SJSA1 (cell line): ENCODE measurements around the gene SLIT1. TPM values are rescaled to one million over a fixed set of nuclear protein-coding genes. Genes with fewer than 3 reads are reported as not detected.

ENCODE experiments used
- DNase-seq, 2 experiments: peaks; one replicate each; pipeline ENCODE4 v3.0.0-alpha.2; 2015 to 2020; ENCODE audit warnings: low spot score in 2 of 2, low read depth in 1 of 2
- H3K27ac ChIP-seq: fragments of 250-450 bp; sonication (Bioruptor Pico); 2 replicates; pipeline ENCODE4 v1.5.1; 2020; ENCODE audit warnings: mild to moderate bottlenecking, moderate library complexity
- H3K27me3 ChIP-seq: fragments of 250-450 bp; sonication (Bioruptor Pico); replicated peaks from 2 replicates; pipeline ENCODE4 v1.5.1; 2020; ENCODE audit warnings: mild to moderate bottlenecking, moderate library complexity
- H3K36me3 ChIP-seq: fragments of 250-450 bp; sonication (Bioruptor Pico); 2 replicates; pipeline ENCODE4 v1.5.1; 2020; ENCODE audit warnings: mild to moderate bottlenecking
- H3K4me1 ChIP-seq: fragments of 250-450 bp; sonication (Bioruptor Pico); replicated peaks from 2 replicates; pipeline ENCODE4 v1.6.1; 2021; ENCODE audit warnings: mild to moderate bottlenecking
- H3K4me3 ChIP-seq: fragments of 250-450 bp; sonication (Bioruptor Pico); 2 replicates; pipeline ENCODE4 v1.5.1; 2020; ENCODE audit warnings: mild to moderate bottlenecking
- H3K9me3 ChIP-seq: fragments of 250-450 bp; sonication (Bioruptor Pico); replicated peaks from 2 replicates; pipeline ENCODE4 v1.5.1; 2020; ENCODE audit warnings: mild to moderate bottlenecking
- total RNA-seq: library from RNA; depleted of rRNA; stranded (reverse); fragments of >200 nt; shearing (Covaris generic); gene quantifications from 2 replicates; pipeline ENCODE4 v1.2.3, GENCODE V29; 2014

The SLIT1 gene
- total RNA-seq, 1 experiment from 2014 or later, result not detected

GRCh38 chr10:97154162-97154561, 31.6 kb downstream of the SLIT1 start:
- no peak overlapping the region for H3K4me3 ChIP-seq
- no peak overlapping the region for H3K27ac ChIP-seq

GRCh38 chr10:97153270-97153850, 32.4 kb downstream of the SLIT1 start:
- Histone ChIP-seq H3K27ac (no peak overlapping the region), H3K27me3 (peaks cover 5% of the 10 kb centered on the region; the same call in 1 of the 2 replicates), H3K36me3 (no peaks in the 10 kb centered on the region), H3K4me1 (no peaks in the 10 kb centered on the region), H3K4me3 (no peak overlapping the region), H3K9me3 (no peaks in the 10 kb centered on the region)
- no peak for DNase-seq

More at GRCh38 chr10:97154162-97154561, 31.6 kb downstream of the SLIT1 start:
- Histone ChIP-seq H3K36me3 (no peaks in the 10 kb centered on the region), H3K4me1 (no peaks in the 10 kb centered on the region), H3K27me3 (peaks cover 5% of the 10 kb centered on the region; the same call in 1 of the 2 replicates), H3K9me3 (no peaks in the 10 kb centered on the region)
- DNase-seq, result no peak

GRCh38 chr10:97151307-97151914, 34.3 kb downstream of the SLIT1 start:
- no peak overlapping the region for H3K4me3 ChIP-seq
- no peaks in the 10 kb centered on the region for H3K36me3 ChIP-seq
- H3K27ac ChIP-seq, result no peak overlapping the region
- DNase-seq, result no peak
- no peaks in the 10 kb centered on the region for H3K9me3 ChIP-seq
- H3K27me3 ChIP-seq, result peaks cover 12% of the 10 kb centered on the region; the same call in 1 of the 2 replicates
- no peaks in the 10 kb centered on the region for H3K4me1 ChIP-seq

GRCh38 chr10:97150616-97151015, 35.1 kb downstream of the SLIT1 start:
- no peak overlapping the region for H3K27ac ChIP-seq
- no peak for DNase-seq
- no peaks in the 10 kb centered on the region for H3K9me3 ChIP-seq
- H3K4me3 ChIP-seq, result no peak overlapping the region
- H3K27me3 ChIP-seq, result peaks cover 18% of the 10 kb centered on the region; the same call in 1 of the 2 replicates
- no peaks in the 10 kb centered on the region for H3K4me1 ChIP-seq
- H3K36me3 ChIP-seq, result no peaks in the 10 kb centered on the region

- Histone ChIP-seq H3K9me3 (no peaks in the 10 kb centered on the region), H3K4me1 (no peaks in the 10 kb centered on the region), H3K27me3 (peaks cover 18% of the 10 kb centered on the region; the same call in 1 of the 2 replicates), H3K4me3 (no peak overlapping the region), H3K36me3 (no peaks in the 10 kb centered on the region), H3K27ac (no peak overlapping the region)
- no peak for DNase-seq
Measured at GRCh38 chr10:97150013-97150595, 35.7 kb downstream of the SLIT1 start.

GRCh38 chr10:97149079-97149531, 36.7 kb downstream of the SLIT1 start:
- no peak for DNase-seq
- Histone ChIP-seq H3K4me3 (no peak overlapping the region), H3K9me3 (no peaks in the 10 kb centered on the region), H3K36me3 (no peaks in the 10 kb centered on the region), H3K27me3 (peaks cover 18% of the 10 kb centered on the region), H3K4me1 (no peaks in the 10 kb centered on the region), H3K27ac (no peak overlapping the region)

- Histone ChIP-seq H3K4me1 (no peaks in the 10 kb centered on the region), H3K27ac (no peak overlapping the region), H3K4me3 (no peak overlapping the region), H3K9me3 (no peaks in the 10 kb centered on the region), H3K27me3 (peaks cover 40% of the 10 kb centered on the region), H3K36me3 (no peaks in the 10 kb centered on the region)
- no peak for DNase-seq
Measured at GRCh38 chr10:97144297-97144696, 41.5 kb downstream of the SLIT1 start.

- H3K36me3 ChIP-seq, result no peaks in the 10 kb centered on the region
- peaks cover 47% of the 10 kb centered on the region for H3K27me3 ChIP-seq
- H3K4me3 ChIP-seq, result no peak overlapping the region
- H3K4me1 ChIP-seq, result no peaks in the 10 kb centered on the region
- H3K27ac ChIP-seq, result no peak overlapping the region
- no peak for DNase-seq
- no peaks in the 10 kb centered on the region for H3K9me3 ChIP-seq
Measured at GRCh38 chr10:97142834-97143233, 42.9 kb downstream of the SLIT1 start.

GRCh38 chr10:97140902-97141745, 44.6 kb downstream of the SLIT1 start:
- no peaks in the 10 kb centered on the region for H3K36me3 ChIP-seq
- no peak overlapping the region for H3K4me3 ChIP-seq
- DNase-seq, result no peak
- no peaks in the 10 kb centered on the region for H3K4me1 ChIP-seq
- no peaks in the 10 kb centered on the region for H3K9me3 ChIP-seq
- peaks cover 45% of the 10 kb centered on the region for H3K27me3 ChIP-seq
- no peak overlapping the region for H3K27ac ChIP-seq

GRCh38 chr10:97140049-97140846, 45.5 kb downstream of the SLIT1 start:
- H3K4me1 ChIP-seq, result no peaks in the 10 kb centered on the region
- no peak overlapping the region for H3K27ac ChIP-seq
- no peak overlapping the region for H3K4me3 ChIP-seq
- no peak for DNase-seq
- H3K27me3 ChIP-seq, result peaks cover 41% of the 10 kb centered on the region
- no peaks in the 10 kb centered on the region for H3K36me3 ChIP-seq
- H3K9me3 ChIP-seq, result no peaks in the 10 kb centered on the region

GRCh38 chr10:97139651-97140048, 46.1 kb downstream of the SLIT1 start:
- Histone ChIP-seq H3K36me3 (no peaks in the 10 kb centered on the region), H3K27me3 (peaks cover 41% of the 10 kb centered on the region), H3K27ac (no peak overlapping the region), H3K4me3 (no peak overlapping the region), H3K4me1 (no peaks in the 10 kb centered on the region), H3K9me3 (no peaks in the 10 kb centered on the region)
- no peak for DNase-seq

- no peak overlapping the region for H3K4me3 ChIP-seq
- H3K9me3 ChIP-seq, result no peaks in the 10 kb centered on the region
- H3K27me3 ChIP-seq, result peaks cover 41% of the 10 kb centered on the region
- no peak overlapping the region for H3K27ac ChIP-seq
- no peaks in the 10 kb centered on the region for H3K36me3 ChIP-seq
- no peak for DNase-seq
- H3K4me1 ChIP-seq, result no peaks in the 10 kb centered on the region
Measured at GRCh38 chr10:97138846-97139245, 46.9 kb downstream of the SLIT1 start.

GRCh38 chr10:97138174-97138573, 47.6 kb downstream of the SLIT1 start:
- H3K9me3 ChIP-seq, result no peaks in the 10 kb centered on the region
- peaks cover 41% of the 10 kb centered on the region for H3K27me3 ChIP-seq
- no peaks in the 10 kb centered on the region for H3K36me3 ChIP-seq
- no peak overlapping the region for H3K27ac ChIP-seq
- H3K4me1 ChIP-seq, result no peaks in the 10 kb centered on the region
- no peak overlapping the region for H3K4me3 ChIP-seq
- no peak for DNase-seq
